Stimulated activated naive B cell treated with anti-CD40 and anti-IgM and Interleukin-4, amounts not matched to agents 10 μg/mL and 1 μg/mL and 100 μg/mL, for 72 hours (primary cell): ENCODE results near the gene NCKAP5.

Experiments
- ATAC-seq, 2 donors: fragments of 150-1000 bp; cut with Tn5 transposase; replicated peaks; 2 replicates each; pipeline ENCODE4 v1.10.0; 2021; ENCODE audit warnings: moderate library complexity in 1 of 2
- DNase-seq: peaks from one replicate; pipeline ENCODE4 v3.0.0; 2021
- H3K27ac Mint-ChIP-seq: one replicate; pipeline ENCODE4 v1.8.0; 2022; ENCODE audit warnings: mild to moderate bottlenecking, mixed read lengths
- H3K27me3 Mint-ChIP-seq, 2 donors: one replicate each; pipeline ENCODE4 v1.8.0; 2022; ENCODE audit warnings: mixed read lengths in 2 of 2
- H3K36me3 Mint-ChIP-seq, 2 donors: one replicate each; pipeline ENCODE4 v1.8.0; 2022; ENCODE audit warnings: mixed read lengths in 2 of 2, mild to moderate bottlenecking in 1 of 2
- H3K4me1 Mint-ChIP-seq, 2 donors: one replicate each; pipeline ENCODE4 v1.8.0; 2022; ENCODE audit warnings: mixed read lengths in 2 of 2, mild to moderate bottlenecking in 1 of 2
- H3K4me3 Mint-ChIP-seq, 2 donors: one replicate each; pipeline ENCODE4 v1.8.0; 2022; ENCODE audit warnings: mild to moderate bottlenecking in 2 of 2, mixed read lengths in 2 of 2, moderate library complexity in 1 of 2
- H3K9me3 Mint-ChIP-seq, 2 donors: one replicate each; pipeline ENCODE4 v1.8.0; 2022; ENCODE audit warnings: mixed read lengths in 2 of 2, mild to moderate bottlenecking in 1 of 2

NCKAP5 gene

DNA sequence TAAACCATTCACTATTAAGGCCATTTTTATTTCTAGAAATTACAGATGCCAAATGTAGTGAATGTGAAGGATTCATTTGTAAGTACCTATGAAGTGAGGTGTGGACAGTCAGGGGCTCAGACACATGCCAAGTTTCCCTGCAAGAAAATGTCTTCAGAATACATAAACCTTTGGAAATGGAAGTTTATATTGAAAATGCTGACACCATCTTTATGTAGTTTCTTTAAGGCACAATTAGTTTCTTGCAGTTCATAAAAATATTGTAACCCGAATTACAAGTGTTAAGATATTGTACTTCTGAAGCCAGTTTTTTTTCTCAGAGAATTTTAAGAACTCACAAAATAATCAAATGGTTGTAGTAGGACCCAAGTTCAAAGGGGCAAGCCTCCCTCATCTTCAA, 832.2 kb downstream of the NCKAP5 start:
- DNase-seq (no peak), ATAC-seq (no peak)
- Mint-ChIP-seq H3K27ac (no peak overlapping the region), H3K4me1 (no peaks in the 10 kb centered on the region), H3K36me3 (no peaks in the 10 kb centered on the region), H3K4me3 (no peak overlapping the region), H3K27me3 (no peaks in the 10 kb centered on the region), H3K9me3 (peaks cover 0 to 9% of the 10 kb centered on the region in 2 donors)

DNA sequence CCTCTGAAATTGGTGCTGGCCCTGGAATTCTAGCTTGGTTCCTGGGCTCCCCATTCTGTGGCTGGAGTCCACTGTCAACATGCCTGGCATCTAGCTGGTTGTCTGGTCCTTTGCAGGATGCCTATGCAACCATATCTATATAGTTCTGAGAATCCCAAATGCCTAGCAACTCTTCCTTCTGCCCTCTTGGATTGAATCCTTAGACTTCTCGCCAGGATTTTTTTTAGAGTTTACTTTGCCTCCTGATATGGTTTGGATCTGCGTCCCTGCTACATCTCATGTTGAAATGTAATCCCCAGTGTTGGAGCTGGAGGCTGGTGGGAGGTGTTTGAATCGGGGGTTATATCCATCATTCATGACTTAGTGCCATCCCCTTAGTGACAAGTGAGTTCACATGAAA, 833.3 kb downstream of the NCKAP5 start:
- Mint-ChIP-seq H3K27me3 (no peaks in the 10 kb centered on the region), H3K9me3 (peaks cover 0 to 9% of the 10 kb centered on the region in 2 donors), H3K27ac (no peak overlapping the region), H3K36me3 (no peaks in the 10 kb centered on the region), H3K4me1 (no peaks in the 10 kb centered on the region), H3K4me3 (no peak overlapping the region)
- ATAC-seq (no peak), DNase-seq (no peak)

DNA sequence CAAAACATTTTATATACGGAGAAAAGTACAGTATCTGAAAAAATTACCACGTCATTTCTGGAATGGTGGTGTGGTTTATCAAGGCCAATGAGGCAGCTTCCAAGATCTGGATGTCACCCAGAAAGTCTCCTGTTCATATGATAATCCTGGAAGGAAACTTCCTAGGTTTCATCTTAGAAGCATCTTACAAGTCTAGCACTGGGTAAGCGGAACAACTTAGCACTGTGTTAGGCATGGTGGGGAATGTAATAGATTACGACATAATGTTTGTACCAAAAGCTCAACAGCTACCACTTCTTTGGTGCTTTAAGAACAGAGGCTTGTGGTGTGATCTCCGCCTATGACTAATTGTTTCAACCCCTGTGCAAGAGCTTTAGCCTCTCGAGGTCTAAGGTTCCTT, 835.2 kb downstream of the NCKAP5 start:
- no peaks in the 10 kb centered on the region for H3K27me3 Mint-ChIP-seq
- DNase-seq: no peak
- no peak for ATAC-seq
- H3K9me3 Mint-ChIP-seq: peaks cover 0 to 7% of the 10 kb centered on the region in 2 donors
- H3K4me3 Mint-ChIP-seq: no peak overlapping the region
- H3K27ac Mint-ChIP-seq: no peak overlapping the region
- H3K4me1 Mint-ChIP-seq: no peaks in the 10 kb centered on the region
- H3K36me3 Mint-ChIP-seq: no peaks in the 10 kb centered on the region

DNA sequence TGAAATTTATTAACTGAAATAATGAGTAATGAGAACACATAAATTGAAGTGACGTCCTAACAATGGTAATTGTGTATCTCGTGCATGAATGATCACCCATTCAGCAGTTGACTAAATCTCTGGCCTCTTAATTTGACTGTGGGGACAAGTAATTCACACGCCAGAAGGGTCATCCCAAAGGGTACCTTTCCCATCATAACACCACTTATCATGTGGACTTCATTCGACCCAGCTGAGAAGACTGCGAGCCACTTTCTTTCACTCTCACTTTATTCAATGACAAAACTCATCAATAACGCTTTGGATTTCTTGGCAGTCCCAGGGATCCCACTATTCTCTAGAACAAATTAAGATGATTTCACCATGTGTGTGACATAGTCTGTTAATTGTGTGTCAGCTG, 835.6 kb downstream of the NCKAP5 start:
- no peaks in the 10 kb centered on the region for H3K4me1 Mint-ChIP-seq
- no peaks in the 10 kb centered on the region for H3K27me3 Mint-ChIP-seq
- no peak overlapping the region for H3K27ac Mint-ChIP-seq
- no peak for ATAC-seq
- DNase-seq: no peak
- no peak overlapping the region for H3K4me3 Mint-ChIP-seq
- peaks cover 0 to 7% of the 10 kb centered on the region in 2 donors for H3K9me3 Mint-ChIP-seq
- H3K36me3 Mint-ChIP-seq: no peaks in the 10 kb centered on the region

DNA sequence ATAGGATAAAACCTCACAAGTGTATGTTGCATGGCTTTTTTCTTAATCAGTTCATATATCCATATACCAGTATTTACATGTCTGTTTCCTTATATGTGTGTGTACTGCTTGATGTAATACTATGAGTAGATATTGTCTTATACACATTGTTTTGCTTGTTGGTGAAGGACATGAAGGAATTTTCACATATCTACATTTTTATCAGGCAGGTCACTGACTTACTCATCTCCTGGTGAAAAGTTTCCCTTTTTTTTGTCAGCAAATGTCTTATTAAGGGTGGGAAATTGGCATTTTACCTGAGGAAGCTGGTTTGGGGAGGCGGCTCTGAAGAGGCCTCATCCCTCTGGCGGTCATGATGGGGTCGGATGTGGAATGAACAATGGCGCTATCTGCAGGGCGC, 836.8 kb downstream of the NCKAP5 start:
- DNase-seq (no peak), ATAC-seq (no peak)
- Mint-ChIP-seq H3K36me3 (no peaks in the 10 kb centered on the region), H3K4me3 (no peak overlapping the region), H3K27ac (no peak overlapping the region), H3K27me3 (no peaks in the 10 kb centered on the region), H3K9me3 (peaks cover 0 to 7% of the 10 kb centered on the region in 2 donors), H3K4me1 (no peaks in the 10 kb centered on the region)

DNA sequence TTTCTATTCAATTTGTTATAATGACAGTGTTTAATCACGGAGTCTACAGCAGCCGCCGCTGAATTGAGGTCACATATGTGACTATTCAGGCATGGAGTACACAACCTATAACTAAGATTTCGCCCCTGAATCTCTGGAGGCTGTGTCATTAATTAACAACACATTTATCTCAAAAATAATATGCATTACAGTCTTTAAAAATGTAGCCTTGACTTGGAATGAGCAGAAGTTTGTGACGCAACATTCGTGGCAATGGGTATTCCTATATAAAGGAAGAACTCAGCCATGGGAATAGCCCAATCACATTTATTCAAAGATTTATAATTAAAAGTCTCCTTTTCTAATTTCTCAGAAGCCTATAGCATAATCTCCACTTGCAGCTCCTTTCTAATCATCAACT, 837.7 kb downstream of the NCKAP5 start:
- H3K9me3 Mint-ChIP-seq: peaks cover 0 to 7% of the 10 kb centered on the region in 2 donors
- ATAC-seq: no peak
- no peaks in the 10 kb centered on the region for H3K36me3 Mint-ChIP-seq
- H3K4me1 Mint-ChIP-seq: no peaks in the 10 kb centered on the region
- DNase-seq: no peak
- H3K27ac Mint-ChIP-seq: no peak overlapping the region
- H3K27me3 Mint-ChIP-seq: no peaks in the 10 kb centered on the region
- H3K4me3 Mint-ChIP-seq: no peak overlapping the region

DNA sequence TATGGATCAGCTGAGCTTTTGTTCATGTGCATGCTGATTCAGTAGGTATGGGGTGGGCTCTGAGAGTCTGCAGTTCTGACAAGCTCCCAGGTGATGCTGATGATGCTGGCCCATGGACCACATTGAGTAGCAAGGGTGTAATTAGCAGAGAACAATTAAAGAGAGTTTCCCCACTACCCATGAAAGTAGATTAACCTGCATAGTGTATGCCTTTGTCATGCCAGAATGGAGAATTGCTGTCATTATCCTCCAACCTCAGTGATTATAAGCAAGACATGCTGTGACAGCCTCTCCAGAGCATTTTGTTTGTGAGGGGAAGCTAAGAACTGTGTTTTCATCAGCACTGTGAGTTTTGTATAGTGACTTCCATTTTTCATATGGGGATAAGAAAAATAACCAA, 838.7 kb downstream of the NCKAP5 start:
- Mint-ChIP-seq H3K36me3 (no peaks in the 10 kb centered on the region), H3K4me1 (no peaks in the 10 kb centered on the region), H3K4me3 (no peak overlapping the region), H3K27me3 (no peaks in the 10 kb centered on the region), H3K27ac (no peak overlapping the region), H3K9me3 (peaks cover 0 to 4% of the 10 kb centered on the region in 2 donors)
- DNase-seq: no peak
- ATAC-seq: no peak

DNA sequence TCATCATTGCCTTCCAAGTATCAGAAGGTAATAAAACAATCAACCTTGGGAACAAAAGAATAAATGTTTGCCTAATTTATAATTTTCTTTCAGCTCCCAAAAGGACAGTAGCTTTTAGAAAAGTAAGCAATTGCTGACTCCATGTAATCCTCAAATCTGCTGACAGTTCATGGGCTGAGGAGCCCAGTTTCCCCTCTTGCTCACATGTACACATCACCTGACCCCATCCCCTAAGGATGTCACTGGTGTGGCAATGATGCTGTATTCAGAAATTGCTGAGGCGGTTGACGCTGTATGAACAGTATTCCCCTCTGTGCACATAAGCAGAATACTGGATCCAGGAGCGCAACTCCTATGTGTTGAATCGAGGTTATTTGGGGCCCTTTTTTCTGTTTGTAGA, 842.1 kb downstream of the NCKAP5 start:
- no peaks in the 10 kb centered on the region for H3K27me3 Mint-ChIP-seq
- no peak for DNase-seq
- no peaks in the 10 kb centered on the region for H3K9me3 Mint-ChIP-seq
- no peak overlapping the region for H3K4me3 Mint-ChIP-seq
- no peaks in the 10 kb centered on the region for H3K4me1 Mint-ChIP-seq
- no peak overlapping the region for H3K27ac Mint-ChIP-seq
- H3K36me3 Mint-ChIP-seq: no peaks in the 10 kb centered on the region
- ATAC-seq: no peak

DNA sequence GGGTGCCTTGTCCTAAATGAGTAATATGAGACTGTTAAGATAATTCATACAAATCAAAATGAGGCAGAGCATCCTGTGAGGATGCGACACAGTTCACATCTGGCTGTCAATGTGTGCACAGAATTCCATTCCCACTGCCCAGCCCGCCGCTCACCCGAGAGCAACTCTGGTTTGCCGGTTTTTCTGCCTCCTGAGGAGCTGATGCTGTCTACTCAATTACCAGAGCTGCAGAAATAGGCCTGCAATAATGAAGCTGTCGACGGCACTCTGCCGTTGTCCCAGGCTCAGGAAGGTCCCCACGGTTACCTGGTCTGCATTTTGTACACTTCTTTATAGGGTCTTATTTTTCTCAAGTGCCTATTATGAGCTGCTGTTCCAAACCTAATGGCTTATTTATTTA, 842.5 kb downstream of the NCKAP5 start:
- H3K36me3 Mint-ChIP-seq: no peaks in the 10 kb centered on the region
- no peaks in the 10 kb centered on the region for H3K27me3 Mint-ChIP-seq
- H3K27ac Mint-ChIP-seq: no peak overlapping the region
- H3K4me3 Mint-ChIP-seq: no peak overlapping the region
- no peaks in the 10 kb centered on the region for H3K9me3 Mint-ChIP-seq
- DNase-seq: no peak
- ATAC-seq: no peak
- H3K4me1 Mint-ChIP-seq: no peaks in the 10 kb centered on the region

DNA sequence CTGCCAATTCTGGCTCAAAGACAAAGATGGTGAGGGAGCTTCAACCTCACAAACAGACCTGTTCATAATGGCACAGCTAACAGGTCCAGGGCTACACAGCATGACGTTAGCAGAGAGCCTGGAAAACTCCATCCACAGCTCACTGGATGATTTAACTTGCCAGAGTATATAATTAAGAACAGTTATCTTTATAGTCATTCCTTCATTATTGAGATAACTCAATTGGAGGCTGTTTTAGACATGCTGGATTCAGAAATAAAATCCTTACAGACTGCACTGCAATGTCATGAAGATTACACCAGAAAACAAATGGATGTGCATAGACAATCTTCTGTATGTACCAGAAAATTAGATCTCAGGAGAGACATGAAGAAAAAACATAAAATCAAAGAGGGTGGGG, 843.1 kb downstream of the NCKAP5 start:
- Mint-ChIP-seq H3K9me3 (no peaks in the 10 kb centered on the region), H3K27me3 (no peaks in the 10 kb centered on the region), H3K4me3 (no peak overlapping the region), H3K36me3 (no peaks in the 10 kb centered on the region), H3K4me1 (no peaks in the 10 kb centered on the region), H3K27ac (no peak overlapping the region)
- DNase-seq (no peak), ATAC-seq (no peak)

DNA sequence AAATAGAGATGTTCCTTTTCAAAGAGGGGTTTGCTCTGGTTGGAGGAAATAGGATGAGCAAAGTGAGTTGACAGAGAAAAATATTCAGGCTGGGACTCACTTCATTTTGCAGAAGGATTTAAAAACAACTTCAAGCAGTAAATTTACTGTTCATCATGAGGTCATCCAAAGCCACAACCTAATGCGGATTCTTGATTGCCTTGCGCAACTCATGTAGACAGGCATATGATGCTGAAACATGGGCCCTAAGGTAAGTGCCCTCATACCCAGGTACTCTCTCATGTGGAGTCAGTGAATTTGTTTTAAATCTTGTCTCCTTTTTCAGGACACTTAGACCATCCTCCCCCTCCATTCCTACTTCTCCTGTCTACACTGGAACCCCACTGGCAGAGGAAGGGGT, 846.3 kb downstream of the NCKAP5 start:
- Mint-ChIP-seq H3K27ac (no peak overlapping the region), H3K4me1 (no peaks in the 10 kb centered on the region), H3K27me3 (no peaks in the 10 kb centered on the region), H3K4me3 (no peak overlapping the region), H3K36me3 (no peaks in the 10 kb centered on the region), H3K9me3 (peaks cover 0 to 1% of the 10 kb centered on the region in 2 donors)
- no peak for DNase-seq
- ATAC-seq: no peak

DNA sequence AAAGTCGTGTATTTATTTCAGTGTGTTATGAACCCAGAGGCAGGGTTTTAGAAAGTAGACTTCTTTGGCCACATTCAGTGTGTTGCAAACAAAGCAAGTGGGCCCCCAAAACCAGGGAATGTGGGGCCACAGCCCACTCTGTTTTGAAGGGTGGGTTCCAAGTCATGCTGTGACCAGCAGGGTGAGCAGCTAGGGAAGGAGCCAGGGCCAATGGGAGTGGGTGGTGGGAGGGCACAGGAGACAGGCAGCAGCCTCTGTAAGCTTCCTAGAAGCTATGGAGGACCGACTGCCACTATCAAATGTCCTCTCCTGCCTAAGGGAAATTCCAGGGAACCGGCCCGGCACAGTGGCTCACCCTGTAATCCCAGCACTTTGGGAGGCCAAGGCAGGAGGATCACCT, 847.9 kb downstream of the NCKAP5 start:
- DNase-seq (no peak), ATAC-seq (no peak)
- Mint-ChIP-seq H3K4me3 (no peak overlapping the region), H3K9me3 (peaks cover 0 to 1% of the 10 kb centered on the region in 2 donors), H3K4me1 (no peaks in the 10 kb centered on the region), H3K27me3 (no peaks in the 10 kb centered on the region), H3K36me3 (no peaks in the 10 kb centered on the region), H3K27ac (no peak overlapping the region)

DNA sequence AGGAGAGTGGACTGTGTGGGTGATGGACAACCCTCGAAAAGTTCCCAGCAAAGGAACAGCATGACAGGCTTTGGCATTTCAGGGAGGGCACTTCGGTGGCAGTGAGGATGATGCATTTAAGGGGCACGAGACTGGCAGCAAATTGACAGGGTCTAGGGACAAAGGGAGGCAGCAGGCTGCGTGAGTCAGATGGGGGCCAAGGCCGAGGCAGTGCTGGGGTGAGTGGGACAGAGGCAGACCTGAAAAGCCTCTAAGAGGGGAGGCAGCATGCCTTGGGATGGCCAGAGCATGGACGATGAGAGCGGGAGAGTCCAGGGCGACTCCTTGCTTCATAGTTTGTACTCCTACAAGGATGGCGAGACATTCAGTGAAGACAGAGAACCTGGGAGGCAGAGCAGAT, 848.8 kb downstream of the NCKAP5 start:
- Mint-ChIP-seq H3K9me3 (peaks cover 0 to 1% of the 10 kb centered on the region in 2 donors), H3K27me3 (no peaks in the 10 kb centered on the region), H3K4me1 (no peaks in the 10 kb centered on the region), H3K36me3 (no peaks in the 10 kb centered on the region), H3K4me3 (no peak overlapping the region), H3K27ac (no peak overlapping the region)
- DNase-seq (no peak), ATAC-seq (no peak)

DNA sequence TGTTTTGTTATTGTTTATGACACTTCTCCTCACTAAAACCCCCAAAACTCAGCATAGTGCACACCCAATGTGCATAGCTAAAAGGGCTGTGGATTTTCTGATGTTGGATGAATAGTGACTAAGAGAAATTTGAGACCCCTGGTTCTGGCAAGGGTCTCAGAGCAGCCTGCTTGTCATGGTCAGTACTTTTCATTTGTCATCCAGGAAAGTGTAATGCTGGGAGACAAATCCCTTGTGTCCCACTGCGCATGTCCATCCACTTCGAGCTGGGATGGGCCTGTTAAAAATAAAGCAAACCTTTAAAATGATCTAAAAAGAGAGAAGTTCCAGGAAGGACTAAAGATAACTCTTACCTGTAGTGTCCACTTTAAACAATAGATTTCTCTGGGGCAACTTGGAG, 851.3 kb downstream of the NCKAP5 start:
- ATAC-seq (no peak), DNase-seq (no peak)
- no peak overlapping the region for H3K27ac Mint-ChIP-seq
- no peak overlapping the region for H3K4me3 Mint-ChIP-seq
- H3K9me3 Mint-ChIP-seq: peaks cover 0 to 1% of the 10 kb centered on the region in 2 donors
- no peaks in the 10 kb centered on the region for H3K4me1 Mint-ChIP-seq
- no peaks in the 10 kb centered on the region for H3K27me3 Mint-ChIP-seq
- no peaks in the 10 kb centered on the region for H3K36me3 Mint-ChIP-seq

DNA sequence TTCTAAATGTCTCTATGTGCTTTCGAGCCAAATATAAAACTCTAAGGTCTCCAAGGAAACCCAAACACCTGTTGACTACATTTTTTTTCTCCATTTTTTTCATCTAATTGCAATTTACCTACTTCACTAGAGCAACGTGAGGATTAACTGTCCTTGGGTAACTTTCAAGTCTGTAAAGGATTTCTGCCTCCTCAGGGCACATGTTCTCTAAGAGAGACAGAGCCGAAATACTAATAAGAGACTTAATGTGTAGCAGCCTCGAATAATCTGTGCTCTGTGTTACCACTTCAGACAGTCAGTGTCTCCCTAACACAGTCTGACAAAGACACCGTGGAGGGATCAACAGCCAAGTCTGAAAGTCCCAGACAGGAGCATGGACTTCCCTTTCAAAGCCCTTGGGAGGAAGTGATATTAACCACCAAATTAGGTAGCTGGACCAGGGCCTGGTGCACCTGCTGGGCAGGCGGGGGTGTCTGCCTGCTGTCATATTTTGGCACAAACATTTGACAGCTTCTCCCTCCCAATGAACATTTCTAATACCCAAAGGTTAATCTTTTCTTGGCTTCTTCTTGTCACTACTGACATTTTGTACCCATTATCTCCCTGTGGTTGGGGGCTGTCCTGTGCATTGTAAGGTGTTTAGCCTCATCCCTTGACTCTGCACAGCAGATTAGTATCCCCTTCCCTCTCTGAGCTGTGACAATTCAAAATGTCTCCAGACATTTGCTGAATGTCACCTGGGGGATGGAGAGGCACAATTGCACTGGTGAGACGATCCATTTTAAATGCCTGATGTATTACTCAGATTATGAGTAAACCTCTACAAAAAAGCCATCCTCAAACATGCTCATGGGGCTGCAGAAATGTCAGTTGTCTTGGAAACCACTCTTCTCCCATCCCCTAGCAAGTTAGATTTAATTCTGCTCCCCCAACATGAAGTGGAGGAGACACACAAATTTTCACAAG, 852.6 kb downstream of the NCKAP5 start:
- Mint-ChIP-seq H3K9me3 (peaks cover 0 to 1% of the 10 kb centered on the region in 2 donors), H3K36me3 (no peaks in the 10 kb centered on the region), H3K4me1 (no peaks in the 10 kb centered on the region), H3K4me3 (no peak overlapping the region), H3K27ac (no peak overlapping the region), H3K27me3 (no peaks in the 10 kb centered on the region)
- ATAC-seq: no peak
- DNase-seq: no peak
